ENCODE measurements around the gene WNK1.
"Not testable (repeated sequence)": the region's sequence is repeated elsewhere in the genome, so short reads cannot be mapped to it uniquely, and the experiment has no call there.

Gene WNK1

GRCh38 chr12:818733-819132, 66.4 kb downstream of the WNK1 start:
- DNase-seq, result no peak

GRCh38 chr12:820336-820735, 68.0 kb downstream of the WNK1 start:
- DNase-seq, result no peak

- no peak for DNase-seq
Observed at GRCh38 chr12:823028-823698, 70.8 kb downstream of the WNK1 start.

GRCh38 chr12:826331-826730, 74.0 kb downstream of the WNK1 start:
- DNase-seq, result no peak

- DNase-seq, result no peak
Observed at GRCh38 chr12:828726-829395, 76.5 kb downstream of the WNK1 start.

GRCh38 chr12:830111-830867, 77.9 kb downstream of the WNK1 start:
- no peak for DNase-seq

GRCh38 chr12:835754-836518, 83.6 kb downstream of the WNK1 start:
- DNase-seq, result no peak

GRCh38 chr12:836952-837351, 84.6 kb downstream of the WNK1 start:
- no peak for DNase-seq

- no peak for DNase-seq
Observed at GRCh38 chr12:837548-837947, 85.2 kb downstream of the WNK1 start.

GRCh38 chr12:843609-844008, 91.2 kb downstream of the WNK1 start:
- no peak for DNase-seq

GRCh38 chr12:846421-846820, 94.0 kb downstream of the WNK1 start:
- DNase-seq, result no peak

- DNase-seq, result no peak
Observed at GRCh38 chr12:848173-848865, 95.9 kb downstream of the WNK1 start.

- DNase-seq, result no peak
Observed at GRCh38 chr12:848882-849527, 96.6 kb downstream of the WNK1 start.

GRCh38 chr12:849733-850437, 97.5 kb downstream of the WNK1 start:
- DNase-seq, result not testable (repeated sequence)

- no peak for DNase-seq
Observed at GRCh38 chr12:851343-851742, 99.0 kb downstream of the WNK1 start.

- no peak for DNase-seq
Observed at GRCh38 chr12:851913-852312, 99.5 kb downstream of the WNK1 start.

- DNase-seq, result no peak
Observed at GRCh38 chr12:852864-853263, 100.5 kb downstream of the WNK1 start.

- DNase-seq, result no peak
Observed at GRCh38 chr12:857611-858010, 105.2 kb downstream of the WNK1 start.

GRCh38 chr12:862303-862911, 110.0 kb downstream of the WNK1 start:
- no peak for DNase-seq

- DNase-seq, result no peak
Observed at GRCh38 chr12:863285-863684, 110.9 kb downstream of the WNK1 start.

GRCh38 chr12:865614-866013, 113.2 kb downstream of the WNK1 start:
- no peak for DNase-seq

Data from stimulated activated CD4-positive, alpha-beta T cell treated with anti-CD3 and anti-CD28 coated beads, Interleukin-2, amount 100 ng/mL, for 24 hours (primary cell).